Fibroblast of skin of left biceps (primary cell): ENCODE measurements around the gene MAPK1.
A peak's percentile ranks its signal among the peaks of the same experiment; 100 is the strongest.
"Not testable (repeated sequence)": the region's sequence is repeated elsewhere in the genome, so short reads cannot be mapped to it uniquely, and the experiment has no call there.

ENCODE experiments used
- DNase-seq, 2 experiments: peaks; one replicate each; pipeline ENCODE4 v3.0.0-alpha.2; 2013; ENCODE audit warnings: low read depth in 2 of 2

Gene MAPK1

GRCh38 chr22:21790849-21791610 lies 76.4 kb downstream of the MAPK1 start:
- not testable (repeated sequence) for DNase-seq

GRCh38 chr22:21790359-21790758 lies 77.1 kb downstream of the MAPK1 start:
- no peak for DNase-seq

- DNase-seq, result not testable (repeated sequence)
Observed at GRCh38 chr22:21787565-21787964, 79.9 kb downstream of the MAPK1 start.

- DNase-seq, result no peak
Observed at GRCh38 chr22:21780259-21780658, 87.2 kb downstream of the MAPK1 start.

GRCh38 chr22:21779444-21779843 lies 88.0 kb downstream of the MAPK1 start:
- no peak for DNase-seq

GRCh38 chr22:21778705-21779363 lies 88.6 kb downstream of the MAPK1 start:
- peak; percentile 41 to 42 for DNase-seq

- no peak for DNase-seq
Observed at GRCh38 chr22:21771631-21771976, 95.8 kb downstream of the MAPK1 start.

- no peak for DNase-seq
Observed at GRCh38 chr22:21768435-21768834, 99.0 kb downstream of the MAPK1 start.

- no peak for DNase-seq
Observed at GRCh38 chr22:21766691-21767462, 100.6 kb downstream of the MAPK1 start.

GRCh38 chr22:21765909-21766529 lies 101.4 kb downstream of the MAPK1 start:
- DNase-seq, result no peak

- DNase-seq, result no peak
Observed at GRCh38 chr22:21764038-21764804, 103.2 kb downstream of the MAPK1 start.

- DNase-seq, result no peak
Observed at GRCh38 chr22:21762712-21763581, 104.5 kb downstream of the MAPK1 start.

GRCh38 chr22:21761994-21762680 lies 105.3 kb downstream of the MAPK1 start:
- DNase-seq, result no peak

GRCh38 chr22:21761086-21761485 lies 106.4 kb downstream of the MAPK1 start:
- no peak for DNase-seq

- DNase-seq, result peak; percentile 55 to 59
Observed at GRCh38 chr22:21760640-21761039, 106.8 kb downstream of the MAPK1 start.

- no peak for DNase-seq
Observed at GRCh38 chr22:21759646-21760376, 107.6 kb downstream of the MAPK1 start.

- no peak for DNase-seq
Observed at GRCh38 chr22:21759093-21759492, 108.4 kb downstream of the MAPK1 start.

- no peak for DNase-seq
Observed at GRCh38 chr22:21758091-21758864, 109.2 kb downstream of the MAPK1 start.
